ENCODE measurements around the gene STAT4. TPM values are rescaled to one million over a fixed set of nuclear protein-coding genes. Genes with fewer than 3 reads are reported as not detected.

The STAT4 gene
- total RNA-seq, 2 experiments from 2014 or later, result 70.8 to 72.2 TPM

DNA sequence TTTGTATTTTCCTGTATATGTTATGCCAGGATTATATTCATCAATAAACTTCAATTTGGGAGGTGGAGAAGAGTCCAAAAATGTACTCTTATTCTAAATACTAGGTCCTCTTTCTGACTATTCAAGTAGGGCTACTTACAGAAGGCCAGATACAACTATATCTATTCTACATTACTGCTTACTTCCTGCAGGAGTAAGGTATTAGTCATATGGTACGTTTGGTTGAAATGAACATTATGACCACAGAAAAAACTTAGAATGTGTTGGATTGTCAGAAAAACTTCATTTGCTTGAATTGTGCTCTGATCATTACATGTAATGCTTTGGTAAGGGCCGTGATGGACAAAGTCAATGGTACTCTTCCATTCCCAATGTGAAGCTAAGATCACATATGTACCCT, 35.0 kb downstream of the STAT4 start:
- ChIA-PET POLR2A (interaction anchor here (0.9 to 5.0 kb wide), 8 partner anchors 8 to 102 kb away, joined by 3 to 67 read pairs (median 6); partner anchors contain the start of genes STAT1 and STAT4), CTCF (interaction anchor here (1.1 to 4.5 kb wide), 8 partner anchors 10 to 66 kb away, joined by 3 to 17 read pairs (median 6); partner anchors contain the start of gene STAT4)
- Mint-ChIP-seq H3K4me1 (ENCODE audit: low read depth) (peaks cover 76% of the 10 kb centered on the region), H3K36me3 (ENCODE audit: low read depth) (peaks cover 73% of the 10 kb centered on the region), H3K9me3 (peaks cover 3% of the 10 kb centered on the region), H3K4me3 (peak overlapping the region; percentile 52), H3K27me3 (no peaks in the 10 kb centered on the region), H3K27ac (peak overlapping the region; percentile 98)
- TF ChIP-seq, protein P1, sequence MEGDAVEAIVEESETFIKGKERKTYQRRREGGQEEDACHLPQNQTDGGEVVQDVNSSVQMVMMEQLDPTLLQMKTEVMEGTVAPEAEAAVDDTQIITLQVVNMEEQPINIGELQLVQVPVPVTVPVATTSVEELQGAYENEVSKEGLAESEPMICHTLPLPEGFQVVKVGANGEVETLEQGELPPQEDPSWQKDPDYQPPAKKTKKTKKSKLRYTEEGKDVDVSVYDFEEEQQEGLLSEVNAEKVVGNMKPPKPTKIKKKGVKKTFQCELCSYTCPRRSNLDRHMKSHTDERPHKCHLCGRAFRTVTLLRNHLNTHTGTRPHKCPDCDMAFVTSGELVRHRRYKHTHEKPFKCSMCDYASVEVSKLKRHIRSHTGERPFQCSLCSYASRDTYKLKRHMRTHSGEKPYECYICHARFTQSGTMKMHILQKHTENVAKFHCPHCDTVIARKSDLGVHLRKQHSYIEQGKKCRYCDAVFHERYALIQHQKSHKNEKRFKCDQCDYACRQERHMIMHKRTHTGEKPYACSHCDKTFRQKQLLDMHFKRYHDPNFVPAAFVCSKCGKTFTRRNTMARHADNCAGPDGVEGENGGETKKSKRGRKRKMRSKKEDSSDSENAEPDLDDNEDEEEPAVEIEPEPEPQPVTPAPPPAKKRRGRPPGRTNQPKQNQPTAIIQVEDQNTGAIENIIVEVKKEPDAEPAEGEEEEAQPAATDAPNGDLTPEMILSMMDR (IDR thresholded peaks at IDR 0.05), result no peak
- ATAC-seq (peak; percentile 70), DNase-seq (no peak)
- intact Hi-C loops (cut with micrococcal nuclease), result loop anchor here (1.0 to 2.0 kb wide), 3 partner anchors 12 to 49 kb away; no protein-coding TSS in a partner anchor

DNA sequence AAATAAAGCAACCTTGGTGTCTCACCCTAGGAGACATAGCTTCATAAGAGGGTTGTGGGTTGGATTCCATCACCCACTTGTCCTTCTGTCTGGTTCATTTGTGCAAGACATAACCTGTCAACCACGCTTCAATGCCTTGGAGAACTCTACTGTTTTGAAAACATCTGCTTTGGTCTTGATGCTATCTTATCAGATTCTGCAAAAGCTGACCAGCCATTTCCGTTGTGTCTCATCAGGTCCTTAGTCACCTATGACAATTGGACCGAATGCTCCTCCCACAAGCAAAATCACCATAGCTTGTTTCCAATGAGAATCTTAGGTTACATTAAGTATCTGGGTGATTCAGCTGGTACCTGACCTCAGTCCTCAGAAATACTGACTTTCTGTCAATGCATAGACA, 35.4 kb downstream of the STAT4 start:
- peak overlapping the region; percentile 98 for H3K27ac Mint-ChIP-seq
- TF ChIP-seq, protein P1 (IDR thresholded peaks at IDR 0.05), result no peak
- H3K9me3 Mint-ChIP-seq, result peaks cover 3% of the 10 kb centered on the region
- ChIA-PET CTCF (interaction anchor here (0.8 to 4.5 kb wide), 10 partner anchors 11 to 80 kb away, joined by 3 to 17 read pairs (median 6); partner anchors contain the start of gene STAT4), POLR2A (interaction anchor here (0.6 to 5.0 kb wide), 11 partner anchors 9 to 339 kb away, joined by 3 to 67 read pairs (median 5); partner anchors contain the start of genes STAT1 and STAT4)
- peaks cover 77% of the 10 kb centered on the region for H3K4me1 Mint-ChIP-seq (ENCODE audit: low read depth)
- H3K4me3 Mint-ChIP-seq, result peak overlapping the region; percentile 52
- H3K27me3 Mint-ChIP-seq, result no peaks in the 10 kb centered on the region
- DNase-seq (peak; percentile 86), ATAC-seq (peak; percentile 62)
- peaks cover 72% of the 10 kb centered on the region for H3K36me3 Mint-ChIP-seq (ENCODE audit: low read depth)
- intact Hi-C loops (cut with micrococcal nuclease), result loop anchor here (2.0 kb wide), 2 partner anchors 33 to 49 kb away; no protein-coding TSS in a partner anchor

DNA sequence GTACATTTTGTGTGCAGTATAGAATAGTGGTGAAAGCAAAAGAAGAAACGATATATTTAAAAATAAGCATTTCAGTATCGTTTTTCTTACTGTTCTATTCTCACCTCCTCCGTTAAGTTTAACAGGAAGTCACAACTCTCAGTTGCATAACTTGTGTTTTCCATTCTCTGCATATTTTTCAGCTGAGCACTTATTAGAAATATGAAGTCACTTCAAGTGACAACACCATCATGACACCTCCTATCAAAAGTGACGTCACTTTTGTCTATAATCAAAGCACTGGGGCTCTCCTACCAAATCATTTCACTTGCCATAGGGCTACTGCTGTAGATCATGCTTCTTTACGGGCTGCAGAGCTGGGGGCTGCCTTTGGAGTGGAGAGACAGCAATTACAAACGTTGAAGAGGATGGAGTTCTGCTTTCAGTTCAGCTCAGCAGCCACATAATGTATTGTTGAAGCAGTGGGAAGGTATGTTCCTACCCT, 36.3 kb downstream of the STAT4 start:
- peak; percentile 63 for DNase-seq
- H3K36me3 Mint-ChIP-seq (ENCODE audit: low read depth), result peaks cover 73% of the 10 kb centered on the region

DNA sequence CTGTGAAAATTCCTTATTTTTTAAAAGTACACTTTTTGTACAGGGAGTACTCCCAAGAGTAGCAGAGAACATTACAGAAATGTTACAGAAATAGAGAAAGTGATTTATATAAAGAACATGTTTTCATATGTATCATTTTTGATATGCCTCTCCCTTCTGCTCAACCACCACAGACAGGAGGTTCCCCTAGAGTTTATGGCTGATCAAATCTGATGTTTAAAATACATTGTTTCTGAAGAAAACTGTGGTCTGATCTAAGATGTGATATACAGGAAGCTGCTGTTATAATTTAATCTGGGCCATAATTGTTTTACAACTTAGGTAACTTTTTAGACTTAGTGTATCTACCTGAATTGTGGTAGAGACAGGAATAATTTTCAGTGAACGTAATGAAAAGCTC, 37.0 kb downstream of the STAT4 start:
- ATAC-seq (no peak), DNase-seq (no peak)
- Mint-ChIP-seq H3K4me1 (ENCODE audit: low read depth) (peaks cover 85% of the 10 kb centered on the region), H3K27me3 (no peaks in the 10 kb centered on the region), H3K4me3 (peak overlapping the region; percentile 65), H3K36me3 (ENCODE audit: low read depth) (peaks cover 68% of the 10 kb centered on the region), H3K27ac (peak overlapping the region; percentile 98), H3K9me3 (peaks cover 3% of the 10 kb centered on the region)
- TF ChIP-seq, protein P1 (IDR thresholded peaks at IDR 0.05), result no peak
- ChIA-PET CTCF (interaction anchor here (1.0 to 4.5 kb wide), 3 partner anchors 10 to 61 kb away, joined by 3 to 17 read pairs (median 17); no protein-coding TSS in a partner anchor), POLR2A (interaction anchor here (0.8 to 5.8 kb wide), 10 partner anchors 9 to 102 kb away, joined by 3 to 67 read pairs (median 4); partner anchors contain the start of gene STAT4)
- intact Hi-C loops (cut with micrococcal nuclease), result loop anchor here (2.0 kb wide), 2 partner anchors 35 to 47 kb away; no protein-coding TSS in a partner anchor

More for the DNA sequence above, 36.3 kb downstream of the STAT4 start:
- TF ChIP-seq, protein P1 (IDR thresholded peaks at IDR 0.05), result no peak
- peak overlapping the region; percentile 98 for H3K27ac Mint-ChIP-seq
- intact Hi-C loops (cut with micrococcal nuclease), result loop anchor here (2.0 kb wide), 2 partner anchors 34 to 48 kb away; no protein-coding TSS in a partner anchor
- peak overlapping the region; percentile 65 for H3K4me3 Mint-ChIP-seq
- H3K27me3 Mint-ChIP-seq, result no peaks in the 10 kb centered on the region
- ChIA-PET POLR2A (interaction anchor here (0.8 to 5.0 kb wide), 14 partner anchors 9 to 100 kb away, joined by 3 to 67 read pairs (median 4); partner anchors contain the start of genes STAT1 and STAT4), CTCF (interaction anchor here (0.8 to 4.5 kb wide), 10 partner anchors 11 to 81 kb away, joined by 3 to 17 read pairs (median 6); partner anchors contain the start of gene STAT4)
- ATAC-seq, result peak; percentile 28
- peaks cover 3% of the 10 kb centered on the region for H3K9me3 Mint-ChIP-seq
- peaks cover 83% of the 10 kb centered on the region for H3K4me1 Mint-ChIP-seq (ENCODE audit: low read depth)

All from activated CD8-positive, alpha-beta T cell treated with anti-CD3 and anti-CD28 coated beads for 36 hours (primary cell).